Glomerular endothelial cell (primary cell): Measurements from ENCODE around the gene EPHB2. TPM values are rescaled to one million over a fixed set of nuclear protein-coding genes. Genes with fewer than 3 reads are reported as not detected.
"Not testable (repeated sequence)": the region's sequence is repeated elsewhere in the genome, so short reads cannot be mapped to it uniquely, and the experiment has no call there.

Experiments
- DNase-seq: peaks from one replicate; pipeline ENCODE4 v3.0.0-alpha.2; 2011; ENCODE audit warnings: low read depth, low spot score; ENCODE audit errors: extremely low read depth
- total RNA-seq: library from RNA; depleted of rRNA; stranded (reverse); fragments of >200 nt; gene quantifications from 2 replicates; pipeline ENCODE4 v1.2.3, GENCODE V29; 2015

Gene EPHB2
- total RNA-seq, 1 donor from 2014 or later, result 71.1 TPM

GRCh38 chr1:22925111-22925510 lies 214.5 kb downstream of the EPHB2 start:
- no peak for DNase-seq

GRCh38 chr1:22930240-22930912 lies 219.7 kb downstream of the EPHB2 start:
- no peak for DNase-seq

- no peak for DNase-seq
Observed at GRCh38 chr1:22932803-22933470, 222.3 kb downstream of the EPHB2 start.

DNA sequence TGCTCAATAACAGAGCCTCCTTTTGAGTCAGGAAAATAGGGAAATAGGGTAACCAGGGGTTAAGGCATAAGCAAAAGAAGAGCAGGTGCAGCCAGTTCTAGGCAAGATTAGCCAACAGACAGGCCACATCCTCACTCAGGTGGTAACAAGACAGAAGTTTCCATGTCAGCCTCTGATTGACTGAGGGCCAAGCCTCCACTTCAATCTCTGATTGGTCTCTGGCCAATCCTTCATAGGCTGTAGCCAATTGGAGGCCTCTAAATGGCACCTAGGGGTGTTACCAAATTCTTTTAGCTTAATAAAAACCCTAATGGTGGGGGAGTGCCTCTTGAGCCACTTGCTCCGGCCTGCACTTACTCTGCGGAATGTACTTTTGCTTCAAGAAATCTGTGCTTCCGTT lies 224.8 kb downstream of the EPHB2 start:
- DNase-seq, result no peak

DNA sequence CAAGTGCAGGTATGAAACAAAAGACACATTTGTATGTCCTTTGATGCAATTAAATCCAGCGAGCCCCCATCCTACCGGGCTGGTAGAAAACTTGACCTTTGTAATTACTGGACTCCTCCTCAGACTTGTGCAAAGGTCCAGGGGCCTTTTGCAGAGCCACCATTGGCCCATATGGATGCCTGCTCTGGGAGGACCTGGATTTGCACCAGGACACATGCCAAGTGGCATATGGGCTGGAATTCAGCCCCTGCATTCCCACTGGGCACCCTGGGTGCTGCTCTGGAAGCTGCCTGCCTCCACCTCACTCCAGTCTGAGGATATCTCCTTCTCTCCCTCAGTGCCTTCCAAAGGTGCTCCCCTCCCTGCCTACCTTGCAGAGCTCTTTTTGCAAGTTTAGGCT lies 226.0 kb downstream of the EPHB2 start:
- no peak for DNase-seq

DNA sequence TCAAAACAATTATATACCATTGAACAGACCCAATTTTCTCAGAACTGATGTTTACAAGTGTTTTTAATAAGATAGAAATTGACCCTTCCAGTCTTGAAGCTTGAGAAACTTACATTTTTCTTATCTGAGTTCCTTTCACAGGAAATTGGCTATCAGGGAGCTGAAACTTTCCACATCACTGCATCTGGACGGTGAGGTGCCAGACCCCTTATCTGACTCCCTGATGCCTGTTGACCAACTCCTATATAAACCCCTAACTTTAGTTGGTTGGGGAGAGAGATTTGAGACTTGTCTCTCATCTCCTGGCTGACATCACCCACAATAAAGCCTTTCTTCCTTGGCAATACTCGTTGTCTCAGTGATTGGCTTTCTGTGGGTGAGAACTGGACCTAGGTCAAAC lies 230.6 kb downstream of the EPHB2 start:
- DNase-seq, result no peak

- no peak for DNase-seq
Observed at GRCh38 chr1:22944346-22945055, 233.9 kb downstream of the EPHB2 start.

DNA sequence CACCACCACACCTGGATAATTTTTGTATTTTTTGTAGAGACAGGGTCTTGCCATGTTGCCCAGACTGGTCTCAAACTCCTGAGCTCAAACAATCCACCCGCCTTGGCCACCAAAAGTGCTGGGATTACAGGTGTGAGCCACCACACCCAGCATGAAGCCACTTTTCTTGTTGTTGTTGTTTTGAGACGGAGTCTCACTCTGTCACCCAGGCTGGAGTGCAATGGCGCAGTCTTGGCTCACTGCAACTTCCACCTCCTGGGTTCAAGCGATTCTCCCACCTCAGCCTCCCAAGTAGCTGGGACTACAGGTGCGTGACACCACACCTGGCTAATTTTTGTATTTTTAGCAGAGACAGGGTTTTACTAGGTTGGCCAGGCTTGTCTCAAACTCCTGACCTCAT lies 234.5 kb downstream of the EPHB2 start:
- DNase-seq, result not testable (repeated sequence)

DNA sequence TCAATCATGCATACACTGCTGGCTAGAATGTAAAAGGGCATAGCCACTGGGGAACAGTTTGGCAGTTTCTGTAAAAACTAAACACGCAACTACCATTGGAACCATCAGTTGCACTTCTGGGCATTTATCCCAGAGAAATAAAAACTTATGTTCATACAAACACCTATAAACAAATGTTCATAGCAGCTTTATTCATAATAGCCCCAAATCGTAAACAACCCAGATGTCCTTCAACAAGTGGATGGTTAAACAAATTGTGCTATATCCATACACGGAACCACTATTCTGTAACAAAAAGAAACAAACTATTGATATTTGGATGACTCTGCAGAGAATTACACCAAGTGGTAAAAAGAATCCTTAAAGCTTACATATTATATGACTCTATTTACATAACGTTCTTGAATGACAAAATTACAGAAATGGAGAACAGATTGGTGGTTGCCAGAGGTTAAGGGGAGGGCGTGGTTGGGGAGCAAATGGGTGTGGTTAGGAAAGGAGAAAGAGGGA lies 239.2 kb downstream of the EPHB2 start:
- no peak for DNase-seq

- no peak for DNase-seq
Observed at GRCh38 chr1:22951796-22952195, 241.2 kb downstream of the EPHB2 start.

- no peak for DNase-seq
Observed at GRCh38 chr1:22952694-22953056, 242.0 kb downstream of the EPHB2 start.

DNA sequence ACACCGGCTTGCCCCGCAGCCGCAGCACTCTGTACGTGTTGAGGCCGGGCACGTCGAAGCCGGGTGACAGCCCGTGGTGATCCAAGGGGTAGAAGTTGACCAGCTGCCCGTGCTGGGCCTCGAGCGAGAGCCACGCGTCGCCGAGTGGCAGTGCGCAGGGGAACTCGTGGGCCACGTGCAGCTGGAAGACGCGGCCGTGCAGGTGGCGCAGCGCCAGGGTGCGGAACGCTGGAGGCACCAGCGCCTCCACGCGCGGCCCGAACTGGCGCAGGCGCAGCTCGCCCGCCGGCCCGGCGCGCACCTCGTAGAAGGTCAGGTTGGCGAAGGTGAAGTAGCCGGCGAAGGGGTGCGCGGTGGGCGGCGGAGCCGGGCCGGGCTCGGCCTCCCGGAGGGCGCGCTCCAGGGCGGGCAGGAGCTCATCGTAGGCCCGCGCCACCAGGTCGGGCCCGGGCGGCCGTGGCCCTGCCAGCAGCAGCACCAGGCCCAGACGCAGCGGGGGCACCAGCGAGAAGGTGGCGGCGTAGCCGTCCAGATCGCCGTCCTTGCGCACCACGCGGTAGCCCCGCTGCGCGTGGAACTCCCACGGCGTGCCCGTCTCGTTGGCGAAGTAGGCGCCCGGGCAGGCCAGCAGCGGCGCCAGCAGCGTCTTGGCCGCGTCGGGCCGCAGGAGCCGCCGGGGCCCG lies 242.6 kb downstream of the EPHB2 start:
- DNase-seq, result no peak

DNA sequence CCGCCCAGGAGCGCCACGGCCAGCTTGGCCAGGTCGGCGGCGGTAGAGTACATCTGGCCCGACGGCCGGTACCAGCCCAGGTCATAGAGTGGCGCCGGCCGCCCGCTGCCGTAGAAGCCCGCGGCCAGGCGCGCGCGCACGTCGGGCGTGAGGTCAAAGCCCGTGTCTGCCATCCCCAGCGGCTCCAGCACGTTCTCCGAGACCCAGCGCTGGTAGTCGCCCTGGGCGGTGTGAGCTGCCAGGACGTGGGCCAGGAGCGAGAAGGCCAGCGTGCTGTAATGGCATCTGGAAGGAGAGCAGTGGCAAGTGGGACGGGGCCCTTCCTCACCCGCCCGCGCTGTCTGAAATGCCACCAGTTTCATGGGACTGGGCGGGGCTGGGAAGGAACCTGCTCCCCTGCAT lies 243.1 kb downstream of the EPHB2 start:
- DNase-seq, result no peak

- no peak for DNase-seq
Observed at GRCh38 chr1:22955146-22955545, 244.5 kb downstream of the EPHB2 start.

GRCh38 chr1:22957066-22957465 lies 246.4 kb downstream of the EPHB2 start:
- no peak for DNase-seq

DNA sequence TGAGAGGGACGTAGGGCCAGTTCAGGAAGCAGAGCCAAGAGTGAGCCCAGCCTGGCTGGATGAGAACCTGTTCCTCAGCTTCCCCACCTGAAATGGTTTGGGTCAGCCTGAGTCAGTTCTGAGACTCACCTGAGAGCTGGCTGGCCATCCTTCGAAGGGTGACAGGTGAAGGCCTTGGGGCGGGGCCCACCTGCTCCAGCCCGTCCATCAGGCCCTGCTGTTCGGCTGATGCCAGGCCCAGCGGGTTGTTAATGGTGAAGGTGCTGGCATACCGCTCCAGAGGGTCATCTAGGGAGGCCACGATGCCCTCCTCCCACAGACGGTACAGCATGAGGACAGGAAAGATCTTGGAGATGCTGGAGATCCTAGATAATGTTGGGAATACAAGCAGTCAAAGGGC lies 247.9 kb downstream of the EPHB2 start:
- no peak for DNase-seq

GRCh38 chr1:22959545-22960360 lies 249.1 kb downstream of the EPHB2 start:
- no peak for DNase-seq

DNA sequence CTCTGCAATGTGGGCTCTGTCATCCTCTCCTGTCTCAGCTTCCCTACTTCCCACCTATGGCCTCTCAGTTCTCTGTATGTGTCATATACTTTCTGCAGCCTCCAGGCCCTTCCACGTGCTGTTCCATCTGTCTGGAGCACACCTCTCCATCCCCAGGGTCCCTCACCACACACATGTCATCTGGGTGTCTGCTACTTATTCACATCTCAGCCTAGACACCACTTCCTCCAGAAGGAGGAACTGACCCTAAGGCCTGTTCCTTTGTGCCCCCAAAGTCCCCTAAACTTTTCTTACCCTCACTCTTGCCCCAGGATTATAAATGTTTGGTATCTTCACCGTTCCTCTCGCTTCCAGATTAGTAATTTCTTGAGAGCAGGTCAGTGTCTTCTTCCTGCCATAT lies 251.9 kb downstream of the EPHB2 start:
- no peak for DNase-seq

DNA sequence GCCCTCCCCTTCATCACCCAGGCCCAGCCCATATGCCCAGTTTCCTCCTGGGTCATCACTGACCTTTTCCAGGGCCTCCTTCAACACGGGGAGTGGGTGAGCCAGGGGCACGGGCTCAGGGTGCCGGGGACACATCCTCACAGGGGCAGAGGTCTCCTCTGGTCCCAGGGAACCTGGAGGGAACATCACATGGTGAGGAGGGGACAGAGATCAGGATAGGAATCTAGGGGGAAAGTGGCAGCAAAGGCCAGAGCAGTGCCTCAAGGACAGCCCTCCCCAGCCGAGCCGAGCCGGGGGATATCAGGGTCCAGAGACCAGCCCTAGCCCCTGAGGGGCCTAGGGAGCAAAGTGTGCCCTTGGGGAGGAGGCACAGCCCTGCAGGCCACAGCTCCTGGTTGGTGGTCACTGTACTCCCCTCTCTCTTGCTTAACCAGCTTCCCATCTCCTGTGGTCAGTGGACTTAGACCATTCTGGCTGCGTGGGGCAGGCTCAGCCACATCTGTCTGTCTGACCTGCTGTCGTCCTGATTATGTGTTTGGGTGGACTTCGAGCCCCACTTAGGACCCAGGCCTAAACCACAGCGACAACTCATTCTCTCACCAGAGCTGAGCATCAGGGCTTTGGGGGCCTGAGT lies 252.5 kb downstream of the EPHB2 start:
- DNase-seq, result no peak

DNA sequence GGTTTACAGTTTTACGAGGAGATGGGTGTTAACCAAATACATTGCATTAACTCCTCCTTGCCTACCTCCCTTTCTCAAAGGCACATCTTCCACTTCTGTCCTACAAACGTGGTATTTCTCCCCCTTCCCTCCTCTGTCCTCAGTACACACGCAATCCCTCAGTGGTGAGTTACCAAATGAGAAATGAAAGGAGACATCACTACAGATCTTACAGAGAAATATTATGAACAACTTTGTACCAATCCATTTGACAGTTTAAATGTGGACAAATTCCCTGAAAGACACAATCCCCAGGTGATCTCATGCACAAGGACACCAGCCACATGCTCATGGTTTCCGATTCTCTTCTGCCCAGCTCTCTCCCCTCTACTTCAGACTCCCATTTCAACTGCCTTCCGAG lies 255.7 kb downstream of the EPHB2 start:
- no peak for DNase-seq
